Measurements from ENCODE around the gene TSPYL2.

Gene TSPYL2

DNA sequence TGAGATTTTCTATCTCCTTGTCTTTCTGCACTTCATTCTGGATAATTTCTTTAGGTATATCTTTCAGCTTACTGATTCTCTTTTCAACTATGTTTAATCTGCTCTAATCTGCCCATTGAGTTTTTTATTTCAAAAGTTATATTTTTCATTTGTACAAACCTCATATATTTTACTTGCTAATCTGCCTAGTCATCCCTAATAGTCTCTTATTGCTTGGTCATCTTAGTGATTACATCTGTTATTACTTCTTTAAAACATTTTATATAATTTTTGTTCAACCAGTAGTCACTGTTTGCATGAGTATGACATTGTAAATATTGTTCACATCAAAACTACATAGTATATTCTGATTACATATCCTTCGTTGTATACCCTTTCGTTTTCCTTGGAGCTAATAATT lies 44.2 kb downstream of the TSPYL2 start:
- DNase-seq = no peak

- no peak for DNase-seq
Observed at GRCh38 chrX:53128097-53128749, 46.1 kb downstream of the TSPYL2 start.

DNA sequence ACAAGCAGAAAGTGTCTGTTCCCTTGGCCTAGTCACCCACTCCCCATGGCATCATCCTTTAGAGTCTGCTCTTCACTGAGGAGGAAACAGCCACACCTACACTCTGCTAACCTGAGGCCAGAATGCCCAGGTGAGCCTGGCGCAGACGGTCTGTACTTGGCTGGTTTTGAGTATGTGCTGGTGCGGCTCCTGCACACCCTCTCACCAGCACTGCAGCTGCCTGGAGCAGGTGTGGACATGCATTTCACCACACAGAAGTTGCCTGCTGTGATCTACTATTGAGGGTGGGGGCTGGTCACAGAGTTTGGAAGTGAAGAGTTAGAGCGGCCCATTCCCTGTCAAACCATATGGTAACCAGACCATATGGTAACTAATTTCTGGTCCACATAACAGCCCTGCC lies 51.2 kb downstream of the TSPYL2 start:
- no peak for DNase-seq

- no peak for DNase-seq
Observed at GRCh38 chrX:53135581-53135980, 53.4 kb downstream of the TSPYL2 start.

All from CD4-positive, alpha-beta T cell treated with Interleukin-4 for 4 hours (primary cell).